ENCODE results near the gene MED13L.

MED13L gene

DNA sequence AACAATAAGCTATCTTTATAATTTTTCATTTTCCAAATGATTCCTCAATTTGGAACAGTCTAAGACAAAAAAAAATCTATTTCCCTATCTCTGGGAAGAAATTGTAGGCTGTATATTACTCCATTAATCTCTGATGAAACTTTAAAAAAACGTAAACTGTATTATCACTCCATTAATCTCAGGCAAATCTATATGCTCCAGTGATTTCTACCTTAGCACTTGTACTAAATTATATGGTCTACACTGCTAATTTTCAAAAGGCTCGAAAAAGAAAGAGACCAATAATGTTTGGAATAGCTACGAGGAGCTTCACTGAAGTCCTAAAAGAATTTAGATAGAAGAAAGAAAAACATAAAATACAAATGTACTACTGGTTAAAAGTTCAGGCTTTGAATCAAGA is 19.7 kb downstream of the MED13L start:
- Histone ChIP-seq H3K36me3 (ENCODE audit: insufficient read depth, insufficient read length, low read length) (no peaks in the 10 kb centered on the region), H3K9me3 (ENCODE audit: insufficient read depth, low read length) (no peaks in the 10 kb centered on the region), H3K9ac (ENCODE audit: insufficient read length, low read depth) (no peak overlapping the region), H3K4me3 (ENCODE audit: insufficient read length, low read depth) (no peak overlapping the region), H3K4me1 (ENCODE audit: insufficient read depth, insufficient read length) (no peaks in the 10 kb centered on the region), H3K27me3 (ENCODE audit: insufficient read depth, insufficient read length) (no peaks in the 10 kb centered on the region)
- TF ChIP-seq SUZ12 (IDR thresholded peaks at IDR 0.05; ENCODE audit: extremely low read depth, insufficient read depth, insufficient read length) (no peak), ZNF274 (IDR thresholded peaks at IDR 0.05; ENCODE audit: low read depth, low read length) (no peak), YY1 (IDR thresholded peaks at IDR 0.05; ENCODE audit: insufficient read depth, insufficient read length) (no peak)
- DNase-seq (ENCODE audit: low read depth, low spot score): no peak

DNA sequence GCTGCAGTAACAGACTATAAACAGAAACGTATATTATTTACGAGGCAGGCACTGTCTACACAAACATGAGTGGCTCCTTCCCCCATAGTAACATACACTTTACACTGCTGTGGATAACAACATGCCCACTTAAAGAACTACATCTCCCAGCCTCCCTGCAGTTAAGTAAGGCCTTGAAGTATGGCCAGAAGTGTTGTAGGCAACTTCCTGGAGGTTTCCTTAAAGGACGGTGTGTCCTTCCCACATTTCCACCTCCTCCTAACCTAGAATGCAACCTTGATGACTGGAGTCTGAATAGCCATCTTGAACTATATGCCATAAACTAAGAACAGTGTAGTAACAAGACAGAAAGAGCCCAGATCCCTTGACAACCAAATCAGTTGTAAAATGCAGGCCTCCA is 20.3 kb downstream of the MED13L start:
- no peak overlapping the region for H3K9ac ChIP-seq (ENCODE audit: insufficient read length, low read depth)
- no peak for TF ChIP-seq YY1 (IDR thresholded peaks at IDR 0.05; ENCODE audit: insufficient read depth, insufficient read length)
- no peak for TF ChIP-seq SUZ12 (IDR thresholded peaks at IDR 0.05; ENCODE audit: extremely low read depth, insufficient read depth, insufficient read length)
- no peak for TF ChIP-seq ZNF274 (IDR thresholded peaks at IDR 0.05; ENCODE audit: low read depth, low read length)
- no peaks in the 10 kb centered on the region for H3K36me3 ChIP-seq (ENCODE audit: insufficient read depth, insufficient read length, low read length)
- H3K9me3 ChIP-seq (ENCODE audit: insufficient read depth, low read length): peaks cover 4% of the 10 kb centered on the region; the same call in 1 of the 2 replicates
- no peak for DNase-seq (ENCODE audit: low read depth, low spot score)
- no peaks in the 10 kb centered on the region for H3K27me3 ChIP-seq (ENCODE audit: insufficient read depth, insufficient read length)
- no peaks in the 10 kb centered on the region for H3K4me1 ChIP-seq (ENCODE audit: insufficient read depth, insufficient read length)
- H3K4me3 ChIP-seq (ENCODE audit: insufficient read length, low read depth): no peak overlapping the region

DNA sequence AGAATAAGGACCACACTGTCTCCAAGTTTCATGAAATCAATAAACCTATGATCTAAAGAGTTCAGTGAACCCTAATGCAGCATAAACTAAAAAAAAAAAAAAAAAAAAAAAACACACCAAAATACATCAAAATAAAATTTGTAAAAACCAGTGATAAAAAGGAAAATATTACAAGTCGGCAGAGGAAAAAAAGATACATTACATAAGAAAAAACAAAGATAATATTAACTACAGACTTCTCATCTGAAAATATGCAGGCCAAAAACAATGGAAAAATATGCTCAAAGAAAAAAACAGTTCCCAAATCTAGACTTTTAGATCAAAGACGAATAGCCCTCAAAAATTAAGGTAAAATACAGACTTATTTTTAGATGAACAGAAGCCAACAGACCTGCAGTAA is 27.6 kb downstream of the MED13L start:
- TF ChIP-seq SUZ12 (IDR thresholded peaks at IDR 0.05; ENCODE audit: extremely low read depth, insufficient read depth, insufficient read length) (no peak), ZNF274 (IDR thresholded peaks at IDR 0.05; ENCODE audit: low read depth, low read length) (no peak), YY1 (IDR thresholded peaks at IDR 0.05; ENCODE audit: insufficient read depth, insufficient read length) (no peak)

DNA sequence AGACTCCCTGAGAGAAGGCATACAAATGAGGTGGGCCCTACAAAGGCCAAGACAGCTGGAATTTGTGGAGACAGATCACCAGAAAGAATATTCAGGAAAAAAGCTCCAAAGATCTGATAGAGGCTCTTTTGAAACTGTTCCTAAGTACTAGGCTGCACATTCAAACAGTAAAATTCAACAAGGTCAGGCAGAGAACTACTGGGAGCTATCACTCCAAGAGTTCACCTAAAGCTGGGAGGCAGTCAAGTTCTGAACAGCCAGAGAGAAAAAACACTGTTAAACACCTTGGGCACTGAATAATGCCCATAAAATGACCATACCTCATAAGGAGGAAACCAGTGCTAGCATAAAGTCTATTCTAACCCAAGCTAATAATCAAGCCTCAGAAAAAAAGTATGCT is 28.6 kb downstream of the MED13L start:
- Histone ChIP-seq H3K4me1 (ENCODE audit: insufficient read depth, insufficient read length) (peaks cover 7% of the 10 kb centered on the region), H3K36me3 (ENCODE audit: insufficient read depth, insufficient read length, low read length) (no peaks in the 10 kb centered on the region), H3K9me3 (ENCODE audit: insufficient read depth, low read length) (peaks cover 11% of the 10 kb centered on the region; the same call in 1 of the 2 replicates), H3K9ac (ENCODE audit: insufficient read length, low read depth) (no peak overlapping the region), H3K4me3 (ENCODE audit: insufficient read length, low read depth) (no peak overlapping the region), H3K27me3 (ENCODE audit: insufficient read depth, insufficient read length) (no peaks in the 10 kb centered on the region)
- no peak for DNase-seq (ENCODE audit: low read depth, low spot score)
- TF ChIP-seq ZNF274 (IDR thresholded peaks at IDR 0.05; ENCODE audit: low read depth, low read length) (no peak), YY1 (IDR thresholded peaks at IDR 0.05; ENCODE audit: insufficient read depth, insufficient read length) (no peak), SUZ12 (IDR thresholded peaks at IDR 0.05; ENCODE audit: extremely low read depth, insufficient read depth, insufficient read length) (no peak)

More for the DNA sequence above, 27.6 kb downstream of the MED13L start:
- H3K36me3 ChIP-seq (ENCODE audit: insufficient read depth, insufficient read length, low read length): no peaks in the 10 kb centered on the region
- H3K27me3 ChIP-seq (ENCODE audit: insufficient read depth, insufficient read length): no peaks in the 10 kb centered on the region
- DNase-seq (ENCODE audit: low read depth, low spot score): no peak
- H3K4me1 ChIP-seq (ENCODE audit: insufficient read depth, insufficient read length): peaks cover 6% of the 10 kb centered on the region
- H3K9ac ChIP-seq (ENCODE audit: insufficient read length, low read depth): no peak overlapping the region
- no peak overlapping the region for H3K4me3 ChIP-seq (ENCODE audit: insufficient read length, low read depth)
- H3K9me3 ChIP-seq (ENCODE audit: insufficient read depth, low read length): peaks cover 11% of the 10 kb centered on the region; the same call in 1 of the 2 replicates

DNA sequence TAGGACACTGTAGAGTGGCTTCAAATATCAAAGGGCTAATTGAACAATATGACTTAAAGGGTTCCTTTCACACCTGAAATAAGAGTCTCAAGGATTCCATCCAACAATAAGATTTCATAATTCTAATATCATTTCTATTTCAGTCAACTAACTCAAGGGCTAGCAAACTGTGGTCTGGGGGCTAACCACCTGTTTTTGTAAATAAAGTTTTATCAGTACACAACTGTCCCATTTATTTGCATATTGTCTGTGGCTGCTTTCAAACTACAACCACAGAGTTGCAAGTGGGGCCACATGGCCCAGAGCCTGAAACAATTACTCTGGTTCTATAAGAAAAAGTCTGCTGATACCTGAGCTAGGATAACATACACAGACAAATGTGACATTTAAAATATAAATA is 29.1 kb downstream of the MED13L start:
- H3K9ac ChIP-seq (ENCODE audit: insufficient read length, low read depth): no peak overlapping the region
- TF ChIP-seq SUZ12 (IDR thresholded peaks at IDR 0.05; ENCODE audit: extremely low read depth, insufficient read depth, insufficient read length): no peak
- no peak for TF ChIP-seq YY1 (IDR thresholded peaks at IDR 0.05; ENCODE audit: insufficient read depth, insufficient read length)
- no peak for TF ChIP-seq ZNF274 (IDR thresholded peaks at IDR 0.05; ENCODE audit: low read depth, low read length)
- H3K27me3 ChIP-seq (ENCODE audit: insufficient read depth, insufficient read length): no peaks in the 10 kb centered on the region
- peaks cover 11% of the 10 kb centered on the region; the same call in 1 of the 2 replicates for H3K9me3 ChIP-seq (ENCODE audit: insufficient read depth, low read length)
- H3K4me3 ChIP-seq (ENCODE audit: insufficient read length, low read depth): no peak overlapping the region
- H3K36me3 ChIP-seq (ENCODE audit: insufficient read depth, insufficient read length, low read length): no peaks in the 10 kb centered on the region
- peaks cover 7% of the 10 kb centered on the region for H3K4me1 ChIP-seq (ENCODE audit: insufficient read depth, insufficient read length)
- no peak for DNase-seq (ENCODE audit: low read depth, low spot score)

DNA sequence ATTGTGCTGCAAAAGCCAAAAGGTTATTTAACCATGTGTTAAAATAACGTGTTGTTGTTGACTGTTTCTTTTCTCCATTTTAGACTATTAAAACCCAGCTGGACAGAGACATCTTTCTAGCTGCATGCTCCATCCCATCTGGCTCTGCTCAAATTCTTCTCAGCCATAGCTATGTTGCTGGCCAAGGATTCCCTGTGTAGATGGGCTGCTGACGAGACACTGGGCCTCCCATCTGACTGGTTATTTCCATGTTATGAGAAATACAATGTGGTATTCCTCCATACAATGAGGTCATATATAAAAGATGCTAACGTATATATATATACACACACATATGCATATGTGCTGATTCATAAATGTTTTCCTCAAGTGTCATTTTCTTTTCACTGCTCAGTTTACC is 30.1 kb downstream of the MED13L start:
- H3K36me3 ChIP-seq (ENCODE audit: insufficient read depth, insufficient read length, low read length): no peaks in the 10 kb centered on the region
- peaks cover 7% of the 10 kb centered on the region for H3K4me1 ChIP-seq (ENCODE audit: insufficient read depth, insufficient read length)
- DNase-seq (ENCODE audit: low read depth, low spot score): no peak
- no peaks in the 10 kb centered on the region for H3K27me3 ChIP-seq (ENCODE audit: insufficient read depth, insufficient read length)
- TF ChIP-seq ZNF274 (IDR thresholded peaks at IDR 0.05; ENCODE audit: low read depth, low read length) (no peak), YY1 (IDR thresholded peaks at IDR 0.05; ENCODE audit: insufficient read depth, insufficient read length) (no peak), SUZ12 (IDR thresholded peaks at IDR 0.05; ENCODE audit: extremely low read depth, insufficient read depth, insufficient read length) (no peak)
- no peak overlapping the region for H3K9ac ChIP-seq (ENCODE audit: insufficient read length, low read depth)
- no peak overlapping the region for H3K4me3 ChIP-seq (ENCODE audit: insufficient read length, low read depth)
- H3K9me3 ChIP-seq (ENCODE audit: insufficient read depth, low read length): peaks cover 8% of the 10 kb centered on the region; the same call in 1 of the 2 replicates

DNA sequence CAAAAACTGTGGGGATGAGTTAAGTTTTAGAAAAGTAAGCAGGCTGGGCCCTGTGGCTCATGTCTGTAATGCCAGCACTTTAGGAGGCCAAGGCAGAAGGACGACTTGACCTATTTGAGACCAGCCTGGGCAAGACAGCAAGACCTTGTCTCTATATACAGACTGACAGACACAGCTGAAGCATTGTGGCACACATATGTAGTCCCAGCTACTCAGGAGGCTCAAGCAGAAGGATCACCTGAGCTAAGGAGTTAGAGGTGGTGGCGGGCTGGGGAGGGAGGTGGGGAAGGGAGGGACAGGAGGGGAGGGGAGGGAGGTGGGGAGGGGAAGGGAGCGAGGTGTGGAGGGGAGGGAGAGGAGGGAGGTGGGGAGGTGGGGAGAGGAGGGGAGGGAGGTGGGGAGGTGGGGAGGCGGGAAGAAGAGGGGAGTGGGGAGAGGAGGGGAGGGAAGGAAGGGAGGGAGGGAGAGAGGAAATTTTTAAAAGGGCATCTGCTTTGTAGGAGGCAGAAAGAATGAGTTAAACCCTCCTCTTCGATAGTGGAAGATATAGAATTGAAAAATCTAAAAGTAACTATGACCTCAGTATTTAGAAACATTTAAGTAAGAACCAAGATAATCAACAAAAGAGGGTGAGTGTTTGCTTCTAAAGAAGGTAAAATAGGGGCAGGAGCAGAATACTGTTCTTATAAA is 30.9 kb downstream of the MED13L start:
- no peak for DNase-seq (ENCODE audit: low read depth, low spot score)
- Histone ChIP-seq H3K27me3 (ENCODE audit: insufficient read depth, insufficient read length) (no peaks in the 10 kb centered on the region), H3K9ac (ENCODE audit: insufficient read length, low read depth) (no peak overlapping the region), H3K4me3 (ENCODE audit: insufficient read length, low read depth) (no peak overlapping the region), H3K9me3 (ENCODE audit: insufficient read depth, low read length) (0 out of 2 replicates have a peak, but pooled peaks cover under 1% of the 10 kb centered on the region), H3K4me1 (ENCODE audit: insufficient read depth, insufficient read length) (peaks cover 7% of the 10 kb centered on the region), H3K36me3 (ENCODE audit: insufficient read depth, insufficient read length, low read length) (no peaks in the 10 kb centered on the region)
- no peak for TF ChIP-seq ZNF274 (IDR thresholded peaks at IDR 0.05; ENCODE audit: low read depth, low read length)
- TF ChIP-seq SUZ12 (IDR thresholded peaks at IDR 0.05; ENCODE audit: extremely low read depth, insufficient read depth, insufficient read length): no peak
- no peak for TF ChIP-seq YY1 (IDR thresholded peaks at IDR 0.05; ENCODE audit: insufficient read depth, insufficient read length)

Measured in NT2/D1 (cell line).